ENCODE data around the gene DUS1L.

Gene DUS1L

DNA sequence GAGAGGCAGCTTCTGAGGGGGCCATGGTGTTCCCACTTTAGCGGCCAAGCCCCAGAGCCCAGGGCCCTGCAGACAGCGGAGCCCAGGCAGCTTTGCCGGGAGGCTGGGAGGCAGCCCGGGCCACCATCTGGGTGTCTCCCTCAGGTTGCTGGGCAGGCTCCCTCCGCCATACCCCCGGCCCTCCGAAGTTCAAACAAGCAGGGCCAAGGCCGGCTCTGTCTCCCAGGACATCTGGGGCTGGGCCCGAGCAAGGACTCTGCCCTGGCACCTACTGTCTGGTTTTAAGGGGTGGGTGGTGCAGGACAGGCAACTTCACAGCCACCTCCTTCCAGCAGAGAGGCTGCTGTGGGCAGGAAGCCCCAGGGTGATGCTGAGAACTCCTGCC, 2.6 kb downstream of the DUS1L start:
- H3K9me3 ChIP-seq (replicated peaks; ENCODE audit: low read length): no peaks in the 10 kb centered on the region
- no peaks in the 10 kb centered on the region for H3K27me3 ChIP-seq (ENCODE audit: control insufficient read depth, insufficient read depth, low read length)
- H3K4me1 ChIP-seq (ENCODE audit: control insufficient read depth, insufficient read depth, low read length): peaks cover 21% of the 10 kb centered on the region
- H3K4me3 ChIP-seq (ENCODE audit: low read length): no peak overlapping the region
- no peak overlapping the region for H3K9ac ChIP-seq (ENCODE audit: low read depth, low read length)
- H3K36me3 ChIP-seq (ENCODE audit: insufficient read depth, low read length): peaks cover 41% of the 10 kb centered on the region
- H3K4me2 ChIP-seq (ENCODE audit: low read length): no peak overlapping the region

DNA sequence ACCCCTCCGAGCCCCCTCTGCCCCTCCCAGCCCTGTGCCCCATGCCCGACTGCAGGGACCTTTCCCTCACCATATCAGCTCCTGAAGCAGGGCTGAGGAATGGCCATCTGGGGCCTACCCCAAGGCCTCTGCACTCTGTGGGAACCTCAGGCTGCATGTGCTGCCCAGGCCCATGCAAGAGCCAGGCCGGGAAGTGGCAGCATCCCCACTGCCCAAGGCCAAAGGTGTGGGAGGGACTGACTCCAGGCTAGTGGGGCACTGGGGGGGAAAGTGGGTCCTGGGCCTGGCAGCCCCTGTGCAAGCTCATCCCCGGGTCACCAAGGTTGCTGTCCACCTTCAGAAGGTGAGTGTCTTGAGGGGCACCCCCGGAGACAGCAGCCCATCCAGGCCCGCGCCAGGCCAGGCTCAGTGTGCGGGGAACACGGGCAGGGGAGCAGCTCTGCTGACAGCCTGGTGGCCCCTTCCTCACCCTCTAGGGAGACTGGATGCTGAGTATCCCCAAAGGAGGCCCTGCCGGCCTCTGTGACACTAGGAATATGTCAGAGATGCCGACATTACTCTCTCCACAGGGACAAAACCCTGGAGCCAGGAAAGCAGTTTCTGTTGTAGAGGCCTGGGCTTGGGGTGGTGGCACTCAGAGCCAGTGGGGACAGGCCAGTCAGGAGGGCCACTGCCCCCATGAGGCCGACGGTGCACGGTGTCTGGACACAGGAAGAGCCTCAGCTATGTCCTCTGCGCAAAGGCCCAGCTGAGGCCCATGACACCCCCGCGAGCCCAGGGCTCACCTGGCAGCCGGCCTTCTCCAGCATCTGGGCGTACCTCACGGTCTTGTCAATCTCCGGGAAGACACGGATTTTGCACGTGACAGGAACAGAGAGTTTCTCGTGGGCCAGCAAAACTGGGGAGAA, 3.3 kb downstream of the DUS1L start:
- Histone ChIP-seq H3K4me2 (ENCODE audit: low read length) (no peak overlapping the region), H3K4me1 (ENCODE audit: control insufficient read depth, insufficient read depth, low read length) (peaks cover 21% of the 10 kb centered on the region), H3K9ac (ENCODE audit: low read depth, low read length) (no peak overlapping the region), H3K9me3 (replicated peaks; ENCODE audit: low read length) (no peaks in the 10 kb centered on the region), H3K36me3 (ENCODE audit: insufficient read depth, low read length) (peaks cover 48% of the 10 kb centered on the region), H3K27me3 (ENCODE audit: control insufficient read depth, insufficient read depth, low read length) (no peaks in the 10 kb centered on the region), H3K4me3 (ENCODE audit: low read length) (no peak overlapping the region)

DNA sequence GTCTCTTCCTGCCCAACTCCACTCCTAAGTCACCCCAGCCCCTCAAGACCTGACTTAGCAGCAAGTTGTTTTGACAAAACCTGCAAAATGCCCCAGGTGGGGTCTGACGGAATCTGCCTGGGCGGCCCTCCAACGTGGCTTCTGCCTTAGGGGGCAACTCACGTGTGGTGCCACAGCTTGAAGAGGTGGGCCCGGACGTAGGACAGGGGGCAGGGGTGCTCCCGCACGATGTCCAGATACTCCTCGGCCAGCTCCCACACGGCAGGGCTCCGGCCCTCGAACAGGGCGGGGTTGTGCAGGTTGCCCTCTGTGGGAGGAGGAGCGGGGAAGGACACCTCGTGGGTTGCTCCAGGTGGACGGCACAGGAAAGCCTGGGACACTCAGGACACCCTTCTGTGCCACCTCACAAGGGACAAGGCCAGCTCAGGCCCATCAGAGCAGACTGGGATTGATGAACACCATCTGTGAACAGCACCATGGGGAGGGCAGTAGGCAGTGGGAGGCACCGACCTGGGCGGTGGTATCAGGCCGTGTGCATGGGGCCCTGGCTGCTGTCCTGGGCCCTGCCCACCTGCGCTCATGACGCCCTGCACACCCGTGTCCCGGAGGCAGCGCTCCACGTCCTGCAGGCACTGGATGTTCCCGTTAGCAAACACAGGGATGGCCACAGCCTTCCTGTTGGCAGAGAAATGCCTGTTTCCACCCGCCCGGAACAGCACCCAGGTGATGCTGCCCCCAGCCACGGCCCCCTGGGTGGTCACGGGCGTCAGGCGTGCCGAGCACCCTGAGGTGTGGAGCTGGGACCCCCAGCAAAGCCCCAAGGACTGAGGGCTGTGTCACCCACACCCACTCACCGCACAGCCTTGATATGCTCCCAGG, 4.3 kb downstream of the DUS1L start:
- Histone ChIP-seq H3K36me3 (ENCODE audit: insufficient read depth, low read length) (peaks cover 58% of the 10 kb centered on the region), H3K4me1 (ENCODE audit: control insufficient read depth, insufficient read depth, low read length) (peaks cover 19% of the 10 kb centered on the region), H3K4me3 (ENCODE audit: low read length) (no peak overlapping the region), H3K4me2 (ENCODE audit: low read length) (no peak overlapping the region), H3K9ac (ENCODE audit: low read depth, low read length) (no peak overlapping the region), H3K9me3 (replicated peaks; ENCODE audit: low read length) (no peaks in the 10 kb centered on the region), H3K27me3 (ENCODE audit: control insufficient read depth, insufficient read depth, low read length) (no peaks in the 10 kb centered on the region)

DNA sequence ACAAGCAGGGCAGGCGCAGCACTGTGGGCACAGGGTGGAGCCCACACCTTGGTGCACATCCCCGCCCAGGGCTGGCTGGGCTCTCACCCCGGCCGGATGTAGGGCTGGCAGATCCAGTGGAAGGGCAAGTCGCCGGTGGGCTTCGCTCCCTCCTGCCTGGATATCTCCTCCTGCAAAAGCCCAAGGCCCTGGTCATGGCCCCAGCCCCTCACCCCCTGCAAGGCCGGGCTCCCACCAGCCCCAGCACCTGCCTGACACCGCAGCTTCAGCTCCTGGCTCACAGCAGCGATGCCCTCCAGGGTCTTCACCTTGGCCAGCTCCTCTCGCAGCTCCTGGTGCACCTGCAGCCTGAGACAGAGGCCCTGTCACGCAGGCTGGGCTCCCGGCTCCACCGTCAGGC, 5.0 kb downstream of the DUS1L start:
- Histone ChIP-seq H3K4me2 (ENCODE audit: low read length) (no peak overlapping the region), H3K4me1 (ENCODE audit: control insufficient read depth, insufficient read depth, low read length) (peaks cover 13% of the 10 kb centered on the region), H3K9me3 (replicated peaks; ENCODE audit: low read length) (no peaks in the 10 kb centered on the region), H3K9ac (ENCODE audit: low read depth, low read length) (no peak overlapping the region), H3K4me3 (ENCODE audit: low read length) (no peak overlapping the region), H3K27me3 (ENCODE audit: control insufficient read depth, insufficient read depth, low read length) (no peaks in the 10 kb centered on the region), H3K36me3 (ENCODE audit: insufficient read depth, low read length) (peaks cover 65% of the 10 kb centered on the region)

DNA sequence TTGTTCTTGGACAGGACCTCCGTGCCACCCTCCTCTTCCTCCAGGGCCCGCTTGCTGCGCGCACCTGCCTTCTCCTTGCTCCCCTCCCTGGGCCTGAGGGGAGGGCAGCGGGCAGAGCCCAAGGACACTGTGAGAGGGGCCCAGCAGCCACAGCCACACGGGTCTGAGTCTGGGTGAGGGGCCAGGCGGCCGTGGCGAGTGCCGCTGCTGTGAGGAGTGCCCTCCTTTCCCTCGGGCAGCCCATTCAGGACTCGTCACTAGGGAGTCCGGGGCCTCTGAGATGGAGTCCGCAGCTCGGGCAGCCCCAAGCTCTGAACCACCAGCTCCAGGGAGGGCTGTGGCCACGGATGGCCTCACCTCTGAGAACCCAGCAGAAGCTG, 5.6 kb downstream of the DUS1L start:
- Histone ChIP-seq H3K9me3 (replicated peaks; ENCODE audit: low read length) (no peaks in the 10 kb centered on the region), H3K36me3 (ENCODE audit: insufficient read depth, low read length) (peaks cover 69% of the 10 kb centered on the region), H3K4me3 (ENCODE audit: low read length) (no peak overlapping the region), H3K4me1 (ENCODE audit: control insufficient read depth, insufficient read depth, low read length) (peaks cover 12% of the 10 kb centered on the region), H3K9ac (ENCODE audit: low read depth, low read length) (no peak overlapping the region), H3K27me3 (ENCODE audit: control insufficient read depth, insufficient read depth, low read length) (no peaks in the 10 kb centered on the region), H3K4me2 (ENCODE audit: low read length) (no peak overlapping the region)

DNA sequence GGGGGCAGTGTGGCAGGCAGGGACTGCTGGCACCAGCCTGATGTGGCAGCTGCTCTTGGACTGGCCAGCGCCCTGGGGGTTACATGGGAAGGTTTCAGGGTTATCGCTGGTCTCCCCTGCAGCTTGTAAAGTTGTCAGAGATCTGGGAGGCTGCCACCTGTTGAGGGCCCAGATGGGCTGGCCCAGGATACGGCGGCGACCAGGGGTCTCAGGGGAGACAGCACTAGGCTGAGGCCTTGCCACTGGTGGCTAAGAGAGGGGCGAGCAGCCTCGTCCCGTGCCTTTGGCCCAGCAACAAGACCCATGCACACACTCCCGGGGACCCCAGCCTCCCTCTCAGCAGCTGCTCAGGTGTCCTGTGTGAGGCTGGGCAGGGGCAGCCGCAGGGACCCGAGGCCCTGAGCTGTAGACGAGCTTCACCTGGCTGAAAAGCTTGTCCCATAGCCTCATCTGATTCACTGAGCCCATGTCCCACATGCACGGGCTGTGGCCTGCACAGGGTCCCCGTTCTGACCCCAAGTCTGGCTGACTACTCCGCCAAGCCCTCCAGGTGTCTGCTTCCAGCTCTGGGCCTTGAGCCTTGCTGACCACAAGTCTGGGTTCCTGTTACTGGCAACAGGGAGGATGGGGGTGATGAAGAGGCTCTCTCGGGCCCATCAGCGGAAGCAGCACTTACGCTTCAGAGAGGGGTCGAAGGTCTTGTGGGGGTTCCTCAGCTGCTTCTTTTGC, 6.2 kb downstream of the DUS1L start:
- Histone ChIP-seq H3K9ac (ENCODE audit: low read depth, low read length) (no peak overlapping the region), H3K4me1 (ENCODE audit: control insufficient read depth, insufficient read depth, low read length) (peaks cover 6% of the 10 kb centered on the region), H3K4me3 (ENCODE audit: low read length) (no peak overlapping the region), H3K27me3 (ENCODE audit: control insufficient read depth, insufficient read depth, low read length) (no peaks in the 10 kb centered on the region), H3K9me3 (replicated peaks; ENCODE audit: low read length) (no peaks in the 10 kb centered on the region), H3K36me3 (ENCODE audit: insufficient read depth, low read length) (peaks cover 74% of the 10 kb centered on the region), H3K4me2 (ENCODE audit: low read length) (no peak overlapping the region)

DNA sequence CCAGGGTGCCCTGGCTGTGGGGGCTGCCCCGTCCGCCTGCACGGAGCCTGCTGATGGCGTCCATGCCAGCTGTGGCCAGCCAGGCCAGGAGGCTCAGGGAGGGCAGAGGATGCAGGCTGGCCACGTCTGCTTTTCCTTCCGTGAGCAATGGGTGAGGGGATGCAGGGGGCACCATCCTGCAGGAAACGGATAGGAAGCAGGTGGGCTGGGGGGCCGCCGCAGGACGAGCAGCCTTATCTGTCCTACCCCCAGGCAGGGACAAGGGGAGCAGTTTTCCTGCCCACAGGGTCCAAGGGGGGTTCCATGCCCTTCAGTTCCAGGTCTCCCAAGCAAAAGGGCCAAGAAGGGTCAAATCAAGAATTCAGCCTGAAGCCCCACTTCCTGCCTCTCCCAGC, 6.8 kb downstream of the DUS1L start:
- Histone ChIP-seq H3K9ac (ENCODE audit: low read depth, low read length) (no peak overlapping the region), H3K36me3 (ENCODE audit: insufficient read depth, low read length) (peaks cover 79% of the 10 kb centered on the region), H3K4me2 (ENCODE audit: low read length) (no peak overlapping the region), H3K4me1 (ENCODE audit: control insufficient read depth, insufficient read depth, low read length) (peaks cover under 1% of the 10 kb centered on the region), H3K9me3 (replicated peaks; ENCODE audit: low read length) (no peaks in the 10 kb centered on the region), H3K27me3 (ENCODE audit: control insufficient read depth, insufficient read depth, low read length) (no peaks in the 10 kb centered on the region), H3K4me3 (ENCODE audit: low read length) (no peak overlapping the region)

DNA sequence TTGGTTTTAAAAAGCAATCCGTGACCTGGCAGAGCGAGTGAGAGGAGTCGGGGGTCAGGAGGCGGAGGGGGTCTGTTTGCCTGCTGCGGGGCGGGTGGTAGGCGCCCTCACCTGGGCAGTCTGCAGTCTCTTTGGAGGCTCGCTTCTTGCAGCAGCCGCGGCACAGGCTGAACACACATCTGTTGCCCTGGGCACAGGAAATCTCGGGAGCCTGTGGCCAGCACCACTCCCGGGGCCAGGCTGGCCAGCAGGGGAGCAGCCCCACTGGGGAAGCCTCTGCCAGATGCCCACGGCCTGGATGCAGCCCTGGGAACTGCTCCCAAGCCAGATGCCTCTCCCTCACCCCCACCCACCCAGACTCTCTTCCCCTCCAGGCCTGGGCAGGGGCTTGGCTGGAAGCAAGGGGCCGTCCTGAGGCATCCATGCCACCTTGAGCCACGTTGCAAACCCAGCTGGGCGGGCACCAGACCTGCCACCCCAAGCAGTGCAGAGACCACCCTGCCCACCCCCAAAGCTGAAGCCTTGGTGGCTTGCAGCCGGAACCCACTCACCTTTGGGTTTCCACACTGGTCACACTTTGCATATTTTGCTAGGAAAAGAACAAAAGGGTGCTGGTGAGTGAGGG, 7.3 kb downstream of the DUS1L start:
- Histone ChIP-seq H3K9me3 (replicated peaks; ENCODE audit: low read length) (no peaks in the 10 kb centered on the region), H3K4me2 (ENCODE audit: low read length) (no peak overlapping the region), H3K4me3 (ENCODE audit: low read length) (no peak overlapping the region), H3K4me1 (ENCODE audit: control insufficient read depth, insufficient read depth, low read length) (peaks cover 3% of the 10 kb centered on the region), H3K36me3 (ENCODE audit: insufficient read depth, low read length) (peaks cover 81% of the 10 kb centered on the region), H3K27me3 (ENCODE audit: control insufficient read depth, insufficient read depth, low read length) (no peaks in the 10 kb centered on the region), H3K9ac (ENCODE audit: low read depth, low read length) (no peak overlapping the region)

DNA sequence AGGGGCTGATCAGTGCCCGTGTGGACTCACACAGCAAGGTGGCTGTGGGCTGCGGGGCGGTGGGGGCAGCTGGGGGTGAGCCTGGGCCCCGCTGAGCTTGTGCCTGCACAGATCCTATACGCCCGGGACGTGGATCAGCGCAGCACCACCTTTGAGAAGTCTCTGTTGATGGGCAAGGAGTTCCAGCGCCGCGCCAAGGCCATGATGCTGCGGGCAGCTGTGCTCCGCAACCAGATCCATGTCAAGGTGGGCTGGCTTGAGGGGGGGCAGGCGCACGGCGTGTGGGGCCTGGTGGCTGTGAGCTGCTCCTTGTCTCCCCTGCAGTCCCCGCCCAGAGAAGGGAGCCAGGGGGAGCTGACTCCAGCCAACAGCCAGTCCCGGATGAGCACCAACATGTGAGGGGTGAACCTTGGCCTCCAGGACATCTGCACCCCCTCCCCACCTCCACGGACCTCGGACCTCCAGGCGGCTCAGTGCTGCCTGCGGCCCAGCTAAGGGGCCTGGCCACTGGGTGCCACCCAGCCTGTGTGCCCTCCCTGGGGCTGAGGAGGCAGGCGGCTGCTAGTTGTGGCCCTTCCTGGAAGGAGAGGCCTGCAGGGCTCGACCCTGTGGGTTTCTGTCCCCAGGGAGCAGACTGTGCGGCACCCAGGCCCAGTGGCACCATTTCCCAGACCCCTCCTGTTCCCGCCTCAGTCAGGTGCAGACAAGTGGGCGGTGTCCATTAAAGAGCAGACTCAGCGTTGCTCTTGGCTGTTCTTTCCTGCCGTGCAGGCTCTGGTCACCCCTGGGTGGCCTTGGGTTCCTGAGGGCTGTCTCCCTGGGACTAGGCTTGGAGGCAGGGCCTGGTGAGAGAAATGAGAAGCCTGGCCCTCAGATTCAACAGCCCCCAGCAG, 8.6 kb downstream of the DUS1L start:
- peaks cover 12% of the 10 kb centered on the region for H3K4me1 ChIP-seq (ENCODE audit: control insufficient read depth, insufficient read depth, low read length)
- H3K27me3 ChIP-seq (ENCODE audit: control insufficient read depth, insufficient read depth, low read length): no peaks in the 10 kb centered on the region
- no peaks in the 10 kb centered on the region for H3K9me3 ChIP-seq (replicated peaks; ENCODE audit: low read length)
- H3K36me3 ChIP-seq (ENCODE audit: insufficient read depth, low read length): peaks cover 76% of the 10 kb centered on the region
- no peak overlapping the region for H3K4me2 ChIP-seq (ENCODE audit: low read length)
- no peak overlapping the region for H3K9ac ChIP-seq (ENCODE audit: low read depth, low read length)
- no peak overlapping the region for H3K4me3 ChIP-seq (ENCODE audit: low read length)

DNA sequence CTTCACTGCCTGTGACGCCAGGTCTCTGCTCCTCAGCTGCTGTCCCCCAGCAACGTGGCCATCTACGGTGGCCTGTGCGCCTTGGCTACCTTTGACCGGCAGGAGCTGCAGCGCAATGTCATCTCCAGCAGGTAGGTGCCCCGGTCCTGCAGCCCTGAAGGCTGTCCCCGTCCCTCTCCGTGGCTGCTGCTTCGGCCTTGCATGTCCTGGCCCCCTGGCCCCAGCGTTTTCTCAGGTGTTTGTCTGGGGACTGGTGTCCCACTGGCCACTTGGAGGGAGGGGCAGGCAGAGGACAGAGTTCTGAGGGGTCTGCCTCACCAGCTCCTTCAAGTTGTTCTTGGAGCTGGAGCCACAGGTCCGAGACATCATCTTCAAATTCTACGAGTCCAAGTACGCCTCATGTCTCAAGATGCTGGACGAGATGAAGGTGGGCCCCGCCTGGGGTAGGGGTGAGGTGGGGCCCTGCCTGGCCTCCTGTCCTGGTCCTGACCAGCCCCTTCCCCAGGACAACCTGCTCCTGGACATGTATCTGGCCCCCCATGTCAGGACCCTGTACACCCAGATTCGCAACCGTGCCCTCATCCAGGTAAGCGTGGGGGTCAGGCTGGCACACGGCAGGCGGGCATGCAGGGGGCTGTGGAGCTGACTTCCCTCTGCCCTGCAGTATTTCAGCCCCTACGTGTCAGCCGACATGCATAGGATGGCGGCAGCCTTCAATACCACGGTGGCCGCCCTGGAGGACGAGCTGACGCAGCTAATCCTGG, 9.5 kb downstream of the DUS1L start:
- H3K4me3 ChIP-seq (ENCODE audit: low read length): no peak overlapping the region
- H3K9me3 ChIP-seq (replicated peaks; ENCODE audit: low read length): no peaks in the 10 kb centered on the region
- no peaks in the 10 kb centered on the region for H3K27me3 ChIP-seq (ENCODE audit: control insufficient read depth, insufficient read depth, low read length)
- peaks cover 70% of the 10 kb centered on the region for H3K36me3 ChIP-seq (ENCODE audit: insufficient read depth, low read length)
- no peak overlapping the region for H3K4me2 ChIP-seq (ENCODE audit: low read length)
- no peak overlapping the region for H3K9ac ChIP-seq (ENCODE audit: low read depth, low read length)
- H3K4me1 ChIP-seq (ENCODE audit: control insufficient read depth, insufficient read depth, low read length): peaks cover 12% of the 10 kb centered on the region

All from skeletal muscle satellite cell (primary cell).